Fibroblast of peridontal ligament (primary cell): ENCODE results near the gene WAPL.
"Not testable (repeated sequence)": the region's sequence is repeated elsewhere in the genome, so short reads cannot be mapped to it uniquely, and the experiment has no call there.

Source experiments
- DNase-seq: peaks from one replicate; pipeline ENCODE4 v3.0.0-alpha.2; 2010; ENCODE audit errors: extremely low read depth

Gene WAPL, protein sequence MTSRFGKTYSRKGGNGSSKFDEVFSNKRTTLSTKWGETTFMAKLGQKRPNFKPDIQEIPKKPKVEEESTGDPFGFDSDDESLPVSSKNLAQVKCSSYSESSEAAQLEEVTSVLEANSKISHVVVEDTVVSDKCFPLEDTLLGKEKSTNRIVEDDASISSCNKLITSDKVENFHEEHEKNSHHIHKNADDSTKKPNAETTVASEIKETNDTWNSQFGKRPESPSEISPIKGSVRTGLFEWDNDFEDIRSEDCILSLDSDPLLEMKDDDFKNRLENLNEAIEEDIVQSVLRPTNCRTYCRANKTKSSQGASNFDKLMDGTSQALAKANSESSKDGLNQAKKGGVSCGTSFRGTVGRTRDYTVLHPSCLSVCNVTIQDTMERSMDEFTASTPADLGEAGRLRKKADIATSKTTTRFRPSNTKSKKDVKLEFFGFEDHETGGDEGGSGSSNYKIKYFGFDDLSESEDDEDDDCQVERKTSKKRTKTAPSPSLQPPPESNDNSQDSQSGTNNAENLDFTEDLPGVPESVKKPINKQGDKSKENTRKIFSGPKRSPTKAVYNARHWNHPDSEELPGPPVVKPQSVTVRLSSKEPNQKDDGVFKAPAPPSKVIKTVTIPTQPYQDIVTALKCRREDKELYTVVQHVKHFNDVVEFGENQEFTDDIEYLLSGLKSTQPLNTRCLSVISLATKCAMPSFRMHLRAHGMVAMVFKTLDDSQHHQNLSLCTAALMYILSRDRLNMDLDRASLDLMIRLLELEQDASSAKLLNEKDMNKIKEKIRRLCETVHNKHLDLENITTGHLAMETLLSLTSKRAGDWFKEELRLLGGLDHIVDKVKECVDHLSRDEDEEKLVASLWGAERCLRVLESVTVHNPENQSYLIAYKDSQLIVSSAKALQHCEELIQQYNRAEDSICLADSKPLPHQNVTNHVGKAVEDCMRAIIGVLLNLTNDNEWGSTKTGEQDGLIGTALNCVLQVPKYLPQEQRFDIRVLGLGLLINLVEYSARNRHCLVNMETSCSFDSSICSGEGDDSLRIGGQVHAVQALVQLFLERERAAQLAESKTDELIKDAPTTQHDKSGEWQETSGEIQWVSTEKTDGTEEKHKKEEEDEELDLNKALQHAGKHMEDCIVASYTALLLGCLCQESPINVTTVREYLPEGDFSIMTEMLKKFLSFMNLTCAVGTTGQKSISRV (N-terminal part only)

DNA sequence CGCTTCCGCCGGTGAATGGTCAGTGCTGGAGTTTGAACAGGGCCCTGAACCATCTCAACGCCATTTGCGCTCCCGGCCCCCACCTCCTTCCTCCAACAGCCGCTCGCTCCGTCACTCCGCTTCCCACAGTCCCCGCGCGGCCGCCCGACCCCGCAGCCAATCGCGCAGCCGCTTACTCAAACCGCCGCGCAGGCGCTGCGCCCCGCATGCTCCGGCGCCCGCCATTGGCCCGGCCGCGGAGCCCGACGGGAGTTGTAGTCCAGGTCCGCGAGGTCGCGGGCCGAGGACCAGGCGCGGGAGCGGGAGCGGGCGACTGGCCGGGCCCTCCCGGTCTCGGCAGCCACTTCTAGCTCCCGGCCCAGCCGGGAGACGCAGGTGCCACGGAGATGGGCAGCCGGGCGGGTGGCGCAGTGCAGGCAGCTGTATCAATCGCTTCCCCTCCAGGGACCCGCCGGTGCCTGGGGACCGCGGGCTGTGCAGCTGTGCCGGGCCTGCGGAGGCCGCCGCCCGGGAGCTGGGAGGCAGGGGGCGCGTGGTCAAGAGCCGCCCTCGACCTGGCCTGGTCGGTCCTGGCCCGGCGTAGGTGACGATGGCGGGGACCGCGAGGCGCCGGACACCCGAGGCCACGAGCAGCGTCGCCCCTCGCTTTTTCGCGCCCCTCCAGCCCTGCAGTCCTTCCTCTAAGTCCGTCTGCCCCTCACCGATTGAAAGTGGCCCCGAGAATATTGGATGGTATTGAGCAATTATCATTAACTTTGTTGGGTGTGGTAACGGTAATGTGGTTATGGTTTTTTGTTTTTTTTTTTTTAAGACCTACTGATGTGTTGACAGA, at the start of gene WAPL:
Gene WAPL (minus strand): TSS at position 115 of the 832 bp plus-strand sequence. CDS start 3,723 bp downstream, outside the sequence.
- peak; percentile 87 for DNase-seq

DNA sequence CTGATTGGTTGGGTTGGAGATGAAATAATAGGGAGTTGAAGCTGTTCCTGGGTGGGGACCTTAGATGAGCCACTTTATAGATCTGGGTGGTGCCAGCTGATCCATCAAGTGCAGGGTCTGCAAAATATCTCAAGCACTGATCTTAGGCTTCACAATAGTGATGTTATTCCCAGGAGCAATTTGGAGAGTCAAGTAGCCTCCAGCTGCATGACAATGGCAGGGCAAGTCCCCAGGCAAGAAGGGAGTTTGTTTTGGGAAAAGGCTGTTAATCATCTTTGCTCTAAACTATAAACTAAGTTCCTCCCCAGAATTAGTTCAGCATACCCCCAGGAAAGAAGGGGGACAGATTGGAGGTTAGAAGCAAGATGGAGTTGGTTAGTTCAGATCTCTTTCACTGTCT, 47.7 kb upstream of the WAPL start:
- DNase-seq = no peak

DNA sequence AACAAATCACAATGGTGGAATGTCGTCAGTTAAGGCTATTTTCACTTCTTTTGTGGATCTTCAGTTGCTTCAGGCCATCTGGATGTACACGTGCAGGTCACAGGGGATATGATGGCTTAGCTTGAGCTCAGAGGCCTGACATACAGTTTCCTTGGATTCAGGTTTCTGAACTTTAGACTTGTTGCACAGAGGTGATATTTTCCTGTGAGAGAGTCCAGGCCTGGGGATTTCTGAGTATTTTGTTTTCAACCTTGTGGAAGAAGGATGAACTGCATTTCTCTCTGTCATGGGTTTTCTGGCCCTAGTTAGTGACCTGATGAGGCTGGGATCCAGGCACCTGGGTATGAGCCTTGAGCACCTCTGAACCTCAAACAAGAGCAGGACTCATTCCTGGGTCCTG, 44.9 kb upstream of the WAPL start:
- not testable (repeated sequence) for DNase-seq

DNA sequence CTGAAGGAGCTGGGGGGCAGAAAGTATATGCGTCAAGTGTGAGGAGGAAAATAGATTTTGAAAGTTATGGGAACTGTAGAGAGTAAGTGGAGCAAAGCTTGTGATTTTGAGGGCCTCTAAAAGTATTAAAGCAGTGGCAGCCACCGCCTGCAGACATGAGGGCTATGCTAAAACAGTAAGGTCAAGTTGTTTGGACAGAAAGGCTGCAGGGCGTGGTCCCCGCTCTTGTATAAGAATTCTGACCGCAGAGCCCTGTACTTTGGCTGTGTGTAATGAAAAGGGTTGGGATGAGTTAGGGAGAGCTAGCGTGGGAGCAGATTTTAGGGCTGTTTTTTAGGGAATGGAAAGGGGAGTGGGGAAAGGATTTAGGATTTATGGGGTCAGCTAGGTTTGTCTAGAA, 41.7 kb upstream of the WAPL start:
- DNase-seq = not testable (repeated sequence)

DNA sequence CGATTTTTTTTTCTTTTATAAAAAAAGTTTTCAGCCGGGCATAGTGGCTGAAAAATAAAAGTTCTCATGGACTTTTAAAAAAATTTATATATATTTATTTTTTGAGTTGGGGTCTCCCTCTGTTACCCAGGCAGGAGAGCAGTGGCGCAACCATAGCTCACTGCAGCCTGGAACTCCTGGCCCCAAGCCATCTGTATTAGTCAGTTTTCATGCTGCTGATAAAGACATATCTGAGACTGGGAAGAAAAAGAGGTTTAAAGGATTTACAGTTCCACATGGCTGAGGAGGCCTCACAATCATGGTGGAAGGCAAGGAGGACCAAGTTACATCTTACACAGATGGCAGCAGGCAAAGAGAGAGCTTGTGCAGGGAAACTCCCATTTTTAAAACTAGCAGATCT, 37.1 kb upstream of the WAPL start:
- DNase-seq = peak; percentile 17

DNA sequence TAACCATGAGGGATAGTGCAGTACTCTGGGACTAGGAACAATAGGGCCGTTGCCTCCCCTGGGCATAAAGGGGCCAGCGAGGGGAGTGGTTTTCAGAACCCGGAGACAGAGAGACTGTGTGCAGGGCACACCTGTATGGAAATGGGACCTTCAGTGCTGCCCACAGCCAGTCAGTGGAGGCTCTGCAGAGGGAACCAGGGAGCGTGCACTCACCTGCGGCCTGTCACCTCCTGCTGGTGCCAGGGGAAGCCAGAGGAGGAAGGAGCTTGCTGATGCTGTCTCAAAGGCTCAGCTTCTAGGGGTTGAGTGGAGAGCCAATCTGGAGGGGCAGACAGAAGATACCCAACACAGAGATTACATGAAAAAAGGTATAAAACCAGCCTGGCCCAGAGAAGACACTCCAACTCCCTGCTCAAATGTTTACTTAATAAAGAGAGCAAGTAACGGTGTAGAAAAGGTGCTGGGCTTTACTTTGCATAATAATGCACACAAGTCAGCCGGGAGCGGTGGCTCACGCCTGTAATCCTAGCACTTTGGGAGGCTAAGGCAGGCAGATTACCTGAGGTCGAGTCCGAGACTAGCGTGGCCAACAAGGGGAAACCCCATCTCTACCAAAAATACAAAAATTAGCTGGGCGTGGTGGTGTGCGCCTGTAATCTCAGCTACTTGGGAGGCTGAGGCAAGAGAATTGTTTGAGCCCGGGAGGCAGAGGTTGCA, 35.5 kb upstream of the WAPL start:
- no peak for DNase-seq

DNA sequence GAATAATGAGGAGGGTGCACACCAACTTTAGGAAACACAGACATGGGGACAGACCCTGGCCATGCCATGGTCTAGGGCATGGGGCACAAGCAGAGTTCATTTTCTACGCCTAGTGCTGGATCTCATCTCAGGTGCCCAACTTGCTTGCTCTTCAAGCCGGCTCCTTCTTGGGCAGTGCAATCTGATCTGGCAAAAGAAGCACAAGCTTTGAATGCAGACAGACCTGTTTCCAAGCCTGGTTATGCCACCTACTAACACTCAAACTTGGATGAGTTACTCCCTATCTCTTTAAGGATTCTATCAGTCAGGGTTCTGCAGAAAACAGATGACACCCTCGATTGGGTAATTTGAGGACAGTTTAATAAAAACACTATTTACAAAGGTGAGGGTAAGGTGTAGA, 34.9 kb upstream of the WAPL start:
- DNase-seq = no peak

DNA sequence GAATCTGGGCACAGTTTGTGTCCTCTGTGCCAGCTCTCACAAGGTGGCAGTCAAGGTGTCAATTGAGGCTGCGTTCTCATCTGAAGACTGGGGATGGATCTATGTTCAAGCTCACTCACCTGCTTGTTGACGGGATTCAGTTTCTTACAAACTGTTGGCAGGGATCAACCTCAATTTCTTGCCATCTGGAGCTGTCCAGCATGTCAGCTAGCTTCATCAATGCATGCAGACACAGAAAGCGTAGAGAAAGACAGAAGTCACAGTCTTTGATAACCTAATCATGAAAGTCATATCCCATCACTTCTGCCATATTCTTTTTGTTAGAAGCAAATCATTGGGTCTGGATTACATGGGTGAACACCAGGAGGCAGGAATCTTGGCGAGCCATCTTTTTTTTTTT, 32.0 kb upstream of the WAPL start:
- DNase-seq = no peak

DNA sequence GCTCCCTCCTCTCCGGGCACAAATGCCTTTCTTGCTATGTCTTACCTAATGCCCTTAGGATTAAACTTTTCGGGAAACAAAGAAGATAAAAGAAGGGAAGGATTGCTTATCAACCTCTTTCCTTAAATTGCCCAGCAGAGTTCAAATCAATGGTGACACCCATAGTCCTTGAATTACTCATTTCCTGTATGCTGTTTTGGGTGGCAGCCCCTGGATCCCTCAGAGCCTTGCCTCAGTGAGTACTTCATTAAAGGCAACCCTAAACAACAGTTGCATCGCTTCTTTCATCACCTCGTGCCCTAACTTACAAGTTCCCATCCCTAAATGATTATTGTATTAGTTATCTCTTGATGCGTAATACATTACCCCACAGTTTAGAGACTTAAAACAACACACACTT, 31.6 kb upstream of the WAPL start:
- DNase-seq = no peak

DNA sequence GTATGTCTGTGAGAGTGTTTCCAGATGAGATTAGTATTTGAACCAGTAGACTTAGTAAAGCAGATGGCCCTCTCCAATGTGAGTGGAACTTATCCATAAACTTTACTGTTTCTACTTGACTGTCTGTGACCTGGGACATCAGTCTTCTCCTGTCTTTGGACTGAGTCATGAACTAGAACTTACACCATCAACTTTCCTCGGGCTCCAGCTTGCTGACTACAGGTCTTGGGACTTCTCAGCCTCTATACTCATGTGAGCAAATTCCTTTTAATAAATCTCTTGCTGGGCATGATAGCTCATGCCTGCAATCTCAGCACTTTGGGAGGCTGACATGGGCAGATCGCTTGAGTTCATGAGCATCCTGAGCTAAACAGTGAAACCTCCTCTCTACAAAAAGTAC, 25.7 kb upstream of the WAPL start:
- DNase-seq = no peak

DNA sequence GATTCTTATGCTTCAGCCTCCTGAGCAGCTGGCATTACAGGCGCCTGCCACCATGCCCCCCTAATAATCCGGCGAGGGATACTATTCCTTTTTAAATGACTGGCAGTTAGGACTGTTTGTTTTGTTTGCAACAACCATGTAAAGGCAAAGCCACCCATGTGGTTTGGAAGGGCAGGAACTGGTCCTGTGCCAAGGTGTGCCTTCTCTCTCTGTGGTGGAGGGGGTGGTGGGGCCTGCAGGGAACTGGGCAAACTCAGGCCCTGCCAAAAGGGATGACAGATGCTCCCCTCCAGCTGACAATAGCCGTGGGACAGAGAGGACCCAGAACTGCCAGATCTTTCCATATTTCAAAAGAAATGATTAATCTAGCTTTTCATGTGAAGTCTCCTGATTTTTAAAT, 23.5 kb upstream of the WAPL start:
- no peak for DNase-seq

DNA sequence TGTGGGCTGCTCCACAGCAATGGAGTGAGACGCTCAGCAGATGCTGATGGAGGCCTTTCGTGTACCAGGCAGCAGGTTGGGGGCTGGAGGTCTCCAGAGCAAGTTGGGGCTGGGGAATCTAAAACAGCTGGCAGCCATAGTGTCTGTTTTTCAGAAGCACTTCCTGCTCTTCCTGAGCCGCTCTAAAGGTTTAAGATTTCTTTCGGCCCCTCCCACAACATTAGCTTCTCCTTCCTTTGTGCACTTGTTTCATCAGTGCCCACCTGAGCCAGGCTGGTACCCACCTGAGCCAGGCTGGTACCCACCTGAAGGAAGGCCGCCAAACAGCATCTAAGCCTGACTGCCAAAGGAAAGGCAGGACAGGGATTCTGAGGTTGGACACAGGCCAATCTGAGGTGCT, 18.4 kb upstream of the WAPL start:
- DNase-seq = no peak

DNA sequence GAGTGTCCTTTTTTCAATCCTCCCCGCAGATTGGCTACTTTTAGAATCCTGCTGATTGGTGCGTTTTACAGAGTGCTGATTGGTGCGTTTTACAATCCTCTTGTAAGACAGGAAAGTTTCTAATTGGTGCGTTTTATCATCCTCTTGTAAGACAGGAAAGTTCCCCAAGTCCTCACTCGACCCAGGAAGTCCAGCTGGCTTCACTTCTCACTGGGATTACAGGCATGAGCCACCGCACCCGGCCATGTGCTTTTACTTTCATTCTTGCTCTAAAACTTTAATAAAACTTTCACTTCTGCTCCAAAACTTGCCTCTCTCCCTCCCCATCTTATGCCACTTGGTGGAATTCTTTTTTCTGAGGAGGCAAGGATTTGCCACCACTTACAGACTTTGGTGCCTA, 17.0 kb upstream of the WAPL start:
- peak; percentile 12 for DNase-seq

DNA sequence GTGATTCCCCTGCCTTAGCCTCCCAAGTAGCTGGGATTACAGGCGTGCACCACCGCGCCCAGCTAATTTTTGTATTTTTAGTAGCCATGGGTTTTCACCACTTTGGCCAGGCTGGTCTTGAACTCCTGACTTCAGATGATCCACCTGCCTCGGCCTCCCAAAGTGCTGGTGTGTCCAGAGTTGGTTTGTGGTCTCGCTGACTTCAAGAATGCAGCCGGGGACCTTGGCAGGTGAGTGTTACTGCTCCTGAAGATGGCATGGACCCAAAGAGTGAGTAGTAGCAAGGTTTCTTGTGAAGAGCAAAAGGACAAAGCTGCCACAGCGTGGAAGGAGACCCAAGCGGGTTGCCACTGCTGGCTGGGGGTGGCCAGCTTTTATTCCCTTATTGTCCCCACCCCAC, 16.4 kb upstream of the WAPL start:
- not testable (repeated sequence) for DNase-seq

DNA sequence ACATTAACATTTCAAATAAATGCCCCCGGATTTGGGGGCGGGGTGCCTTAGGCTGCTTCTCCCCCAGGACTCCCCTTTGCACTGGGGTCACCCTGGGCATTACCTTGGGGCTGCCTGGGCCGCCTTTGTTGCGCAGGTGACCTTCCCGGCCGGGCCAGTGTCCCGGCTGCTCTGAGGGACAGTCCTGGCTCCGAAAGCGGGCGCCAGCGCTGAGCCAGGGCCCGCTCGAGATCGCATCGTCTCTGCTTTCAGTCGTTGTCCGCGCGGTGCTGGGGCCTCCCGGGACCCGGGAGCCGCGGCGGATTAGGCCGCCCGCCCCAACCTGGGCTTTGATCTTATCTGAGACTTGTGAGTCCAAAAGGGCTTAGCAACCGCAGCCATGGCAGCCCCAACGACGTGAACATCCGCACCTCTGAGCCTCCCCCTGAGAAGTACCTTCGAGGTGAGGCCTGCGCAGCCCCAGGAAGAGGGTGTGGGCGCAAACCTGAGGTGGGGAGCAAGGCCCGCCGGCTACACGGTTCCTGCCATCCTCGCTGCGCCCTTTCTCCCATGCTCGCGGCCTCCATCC, 14.8 kb upstream of the WAPL start:
- no peak for DNase-seq

DNA sequence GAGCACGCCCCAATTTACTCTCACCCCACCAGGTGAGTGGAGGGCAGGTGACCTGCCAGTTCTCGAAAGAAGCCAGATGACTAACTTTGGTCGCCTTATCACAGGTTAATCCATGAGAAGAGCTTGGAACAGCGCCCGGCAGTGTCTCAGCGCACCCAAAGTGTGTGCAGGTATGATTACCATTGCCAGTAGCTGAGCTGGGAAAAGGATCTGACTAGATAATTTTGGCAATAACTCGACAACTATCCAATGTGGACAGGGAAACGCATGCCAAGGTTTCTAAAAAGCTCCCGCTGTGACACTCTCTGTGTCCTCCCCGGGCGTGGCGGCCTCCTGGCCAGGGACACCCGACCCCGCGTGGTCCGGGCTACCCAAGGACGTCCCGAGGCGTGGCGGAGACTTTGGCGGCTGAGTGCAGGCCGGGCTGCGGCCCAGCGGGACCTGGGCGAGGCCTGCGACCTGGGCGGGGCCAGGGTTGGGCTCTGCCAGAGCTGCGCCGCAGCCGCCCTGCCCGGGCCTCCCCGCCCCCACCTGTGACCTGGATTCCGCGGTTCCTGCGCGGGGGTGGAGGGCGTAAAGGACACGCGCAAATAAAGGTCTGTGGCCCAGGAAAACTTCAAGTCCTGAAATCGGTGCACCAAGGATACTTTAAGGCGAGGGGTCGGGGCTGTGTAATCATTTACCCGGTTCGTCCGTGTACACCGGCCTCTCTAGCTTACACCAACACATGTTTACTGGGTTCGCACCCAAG, 13.7 kb upstream of the WAPL start:
- no peak for DNase-seq

DNA sequence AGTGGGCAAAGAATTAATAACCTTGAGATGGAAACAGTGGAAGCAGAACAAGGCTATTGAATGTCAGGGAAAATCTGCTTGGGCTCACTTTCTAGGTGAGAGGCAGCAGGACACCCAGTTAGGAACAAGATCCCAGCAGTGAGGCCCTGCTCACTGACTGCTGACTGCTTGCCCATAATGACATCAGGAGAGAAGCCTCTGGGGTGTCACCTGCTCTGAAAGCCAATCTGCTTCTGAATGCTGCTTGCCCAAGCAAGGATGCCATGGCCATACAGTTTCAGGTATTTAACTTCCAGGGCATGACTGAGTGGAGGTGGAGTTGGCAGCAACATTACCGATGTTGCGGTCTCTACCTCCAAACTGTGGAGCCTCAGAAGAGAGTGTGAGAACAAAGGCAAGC, 11.7 kb upstream of the WAPL start:
- DNase-seq = no peak

DNA sequence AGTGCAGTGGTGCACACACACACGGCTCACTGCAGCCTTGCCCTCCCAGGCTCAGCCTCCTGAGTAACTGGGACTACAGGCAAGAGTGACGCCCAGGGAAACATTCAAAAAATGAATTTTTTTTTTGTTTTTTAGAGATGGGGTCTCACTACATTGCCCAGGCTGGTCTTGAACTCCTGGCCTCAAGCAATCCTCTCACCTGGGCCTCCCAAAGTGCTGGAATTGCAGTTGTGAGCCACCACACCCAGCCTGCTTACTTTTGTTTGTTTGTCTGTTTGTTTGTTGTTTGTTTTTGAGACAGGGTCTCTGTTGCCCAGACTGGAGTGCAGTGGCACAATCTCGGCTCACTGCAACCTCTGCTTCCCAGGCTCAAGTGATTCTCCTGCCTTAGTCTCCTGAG, 7.1 kb upstream of the WAPL start:
- not testable (repeated sequence) for DNase-seq

DNA sequence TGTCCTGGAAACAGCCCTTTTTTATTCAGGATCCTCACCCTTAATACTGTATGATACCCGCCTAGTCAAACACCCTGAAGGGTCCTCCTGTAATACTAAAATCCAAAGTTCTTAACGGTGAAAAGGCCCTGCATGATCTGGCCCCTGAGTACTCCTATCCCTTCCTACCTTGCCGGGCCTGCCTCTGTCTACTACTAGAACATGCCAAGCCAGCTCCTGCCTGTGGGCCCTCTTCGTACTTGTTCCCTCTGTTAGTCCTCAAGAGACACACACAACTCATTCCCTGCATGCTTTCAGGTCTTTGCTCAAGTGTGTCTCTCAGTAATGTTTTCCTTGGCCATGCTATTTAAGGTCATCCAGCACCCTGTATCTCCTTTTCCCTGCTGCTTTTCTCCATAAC, 5.0 kb upstream of the WAPL start:
- no peak for DNase-seq

DNA sequence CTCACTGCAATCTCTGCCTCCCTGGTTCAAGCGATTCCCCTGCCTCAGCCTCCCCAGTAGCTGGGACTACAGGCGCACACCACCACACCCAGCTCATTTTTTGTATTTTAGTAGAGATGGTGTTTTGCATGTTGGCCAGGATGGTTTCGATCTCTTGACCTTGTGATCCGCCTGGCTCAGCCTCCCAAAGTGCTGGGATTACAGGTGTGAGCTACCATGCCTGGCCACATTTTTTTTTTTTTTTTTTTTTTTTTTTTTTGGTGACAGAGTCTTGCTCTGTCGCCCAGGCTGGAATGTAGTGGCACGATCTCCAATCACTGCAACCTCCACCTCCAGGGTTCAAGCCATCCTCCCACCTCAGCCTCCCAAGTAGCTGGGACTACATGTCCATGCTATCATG, 4.1 kb upstream of the WAPL start:
- not testable (repeated sequence) for DNase-seq
